Ishikawa (cell line): Measurements from ENCODE around the gene MEF2C.

Experiments
- CEBPB ChIP-seq: IDR thresholded peaks from 2 replicates; pipeline ENCODE4 v1.6.1; 2012
- CREB1 ChIP-seq: IDR thresholded peaks from 2 replicates; pipeline ENCODE4 v1.6.1; 2012; ENCODE audit warnings: low read depth
- EGR1 ChIP-seq: IDR thresholded peaks from 2 replicates; pipeline ENCODE4 v1.6.1; 2012
- EP300 ChIP-seq: IDR thresholded peaks from 2 replicates; pipeline ENCODE4 v1.6.1; 2012; ENCODE audit warnings: borderline replicate concordance
- FOXM1 ChIP-seq: IDR thresholded peaks from 2 replicates; pipeline ENCODE4 v1.6.1; 2012; ENCODE audit warnings: low read depth, borderline replicate concordance
- NFIC ChIP-seq: IDR thresholded peaks from 2 replicates; pipeline ENCODE4 v1.6.1; 2012
- RAD21 ChIP-seq: IDR thresholded peaks from 2 replicates; pipeline ENCODE4 v1.6.1; 2012; ENCODE audit warnings: low read depth
- REST ChIP-seq: IDR thresholded peaks from 2 replicates; pipeline ENCODE4 v1.6.1; 2012; ENCODE audit warnings: low read depth, mild to moderate bottlenecking
- TAF1 ChIP-seq: IDR thresholded peaks from 2 replicates; pipeline ENCODE4 v1.6.1; 2012; ENCODE audit warnings: low read depth, mild to moderate bottlenecking
- TCF12 ChIP-seq: IDR thresholded peaks from 2 replicates; pipeline ENCODE4 v1.6.1; 2012; ENCODE audit warnings: low read depth
- TEAD4 ChIP-seq: IDR thresholded peaks from 2 replicates; pipeline ENCODE4 v1.6.1; 2012
- USF1 ChIP-seq: IDR thresholded peaks from 2 replicates; pipeline ENCODE4 v1.6.1; 2012
- YY1 ChIP-seq: IDR thresholded peaks from 2 replicates; pipeline ENCODE4 v1.6.1; 2012; ENCODE audit warnings: low read depth
- ZBTB7A ChIP-seq: IDR thresholded peaks from 2 replicates; pipeline ENCODE4 v1.6.1; 2012; ENCODE audit warnings: low read depth
- TF ChIP-seq, protein P1 (sequence below): IDR thresholded peaks from 2 replicates; pipeline ENCODE4 v1.6.1; 2012

Gene MEF2C

DNA sequence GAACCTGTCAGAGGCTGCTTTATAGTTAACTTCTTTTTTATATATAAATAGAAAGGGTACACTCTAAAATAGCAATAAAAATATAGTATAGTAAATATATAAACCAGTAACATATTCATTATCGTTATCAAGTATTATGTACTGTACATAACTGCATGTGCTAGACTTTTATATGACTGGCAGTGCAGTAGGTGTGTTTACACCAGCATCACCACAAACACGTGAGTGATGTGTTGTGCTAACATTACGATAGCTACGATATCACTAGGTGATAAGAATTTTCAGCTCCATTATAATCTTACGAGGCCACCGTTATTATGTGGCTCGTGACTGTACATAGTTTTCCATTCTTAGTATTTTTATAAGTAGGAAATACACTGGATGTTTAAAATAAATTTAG is 43.8 kb upstream of the MEF2C start:
- TF ChIP-seq FOXM1 (no peak), CREB1 (no peak), NFIC (no peak)

DNA sequence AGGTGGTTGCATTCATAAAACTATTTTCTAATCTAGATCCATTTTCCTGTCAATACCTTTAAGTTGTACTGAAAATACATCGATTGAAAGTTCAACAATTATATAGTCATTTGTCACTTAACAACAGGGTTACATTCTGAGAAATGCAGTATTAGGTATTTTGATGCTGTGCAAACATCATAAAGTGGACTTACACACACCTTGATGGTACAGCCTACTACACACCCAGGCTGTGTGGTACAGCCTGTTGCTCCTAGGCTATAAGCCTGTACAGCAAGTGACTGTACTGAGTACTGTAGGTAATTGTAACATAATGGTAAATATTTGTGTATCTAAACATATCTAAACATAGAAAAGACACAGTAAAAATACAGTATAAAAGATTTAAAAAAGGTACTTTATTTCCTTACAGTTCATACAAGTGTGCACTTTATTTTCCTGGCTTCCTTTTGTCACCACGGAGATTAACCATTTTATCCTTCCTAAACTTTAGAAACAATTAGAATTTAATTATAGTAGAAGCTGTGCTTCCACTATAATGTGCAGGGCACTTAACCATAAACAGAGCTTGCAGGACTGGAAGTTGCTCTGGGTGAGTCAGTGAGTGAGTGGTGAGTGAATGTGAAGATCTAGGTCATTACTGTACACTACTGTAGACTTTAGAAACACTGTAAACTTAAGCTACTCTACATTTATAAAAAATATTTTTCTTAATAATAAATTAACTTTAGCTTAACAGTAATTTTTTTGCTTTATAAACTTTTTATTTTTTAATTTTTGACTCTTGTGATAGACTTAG is 42.9 kb upstream of the MEF2C start:
- TF ChIP-seq RAD21 (no peak), TEAD4 (no peak), EP300 (no peak), NFIC (no peak), CEBPB (no peak)

DNA sequence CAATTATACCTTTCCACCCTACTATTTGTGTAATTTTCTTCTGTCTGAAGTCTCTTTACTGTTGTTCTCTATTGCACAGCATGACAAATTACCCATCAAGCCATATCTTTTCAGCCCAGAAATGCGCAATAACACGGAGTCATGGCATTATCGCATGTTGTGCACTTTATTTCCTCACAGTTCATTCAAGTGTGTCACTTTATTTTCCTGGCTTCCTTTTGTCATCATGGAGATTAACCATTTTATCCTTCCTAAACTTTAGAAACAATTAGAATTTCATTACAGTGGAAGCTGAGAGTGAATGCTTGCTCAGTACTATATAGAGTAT is 41.3 kb upstream of the MEF2C start:
- TF ChIP-seq ZBTB7A (no peak), NFIC (no peak), CEBPB (no peak), FOXM1 (no peak), TEAD4 (no peak), RAD21 (no peak), REST (no peak), USF1 (no peak), TAF1 (no peak), CREB1 (no peak), EP300 (no peak)
- TF ChIP-seq, protein P1, sequence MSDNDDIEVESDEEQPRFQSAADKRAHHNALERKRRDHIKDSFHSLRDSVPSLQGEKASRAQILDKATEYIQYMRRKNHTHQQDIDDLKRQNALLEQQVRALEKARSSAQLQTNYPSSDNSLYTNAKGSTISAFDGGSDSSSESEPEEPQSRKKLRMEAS, result no peak

DNA sequence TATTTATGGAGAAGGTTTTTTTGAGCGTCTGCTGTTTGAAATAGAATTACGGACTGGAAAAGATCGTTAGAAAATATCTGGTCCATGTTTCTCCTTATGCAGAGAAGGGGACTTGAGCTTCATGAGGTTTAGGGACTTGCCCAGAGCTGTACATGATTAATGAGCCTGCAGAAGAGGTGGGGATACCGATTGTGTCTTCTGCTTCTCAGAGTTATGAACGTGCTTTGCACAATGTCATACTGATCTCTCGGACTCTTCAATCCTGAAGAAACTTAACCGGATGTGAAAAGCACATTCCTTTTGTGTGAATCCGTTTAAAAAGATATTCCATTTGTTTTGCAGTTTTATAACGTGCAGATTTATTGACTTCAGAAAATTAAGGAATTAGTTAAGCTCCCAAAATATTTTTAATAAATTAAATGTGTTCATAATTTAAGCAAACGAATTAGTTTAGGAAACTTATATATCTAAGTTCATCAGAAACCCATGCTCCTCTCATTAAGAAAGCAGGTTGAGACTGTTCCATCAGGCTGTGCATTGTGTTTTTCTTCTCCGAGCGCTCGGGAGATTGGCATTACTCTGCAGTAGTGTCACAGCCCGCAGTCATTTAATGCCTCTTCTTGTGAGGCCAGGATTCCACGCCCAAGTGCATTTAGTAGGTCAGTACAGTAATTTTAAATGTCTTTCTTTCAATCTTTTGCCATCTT is 40.8 kb upstream of the MEF2C start:
- no peak for TF ChIP-seq FOXM1
- no peak for TF ChIP-seq USF1
- no peak for TF ChIP-seq TEAD4
- no peak for TF ChIP-seq REST
- no peak for TF ChIP-seq NFIC
- TF ChIP-seq TAF1, result no peak

- TF ChIP-seq CEBPB (no peak), YY1 (no peak), EP300 (no peak), RAD21 (no peak), FOXM1 (no peak), TAF1 (no peak), EGR1 (no peak), TEAD4 (no peak), ZBTB7A (no peak), CREB1 (no peak), TCF12 (no peak), REST (no peak), NFIC (no peak)
- TF ChIP-seq, protein P1, result no peak
These were observed 16.2 kb upstream of the MEF2C start for GRCh38 chr5:88899096-88899737.
